Hematopoietic multipotent progenitor cell treated with erythropoietin and hydrocortisone succinate and interleukin-3 and kit ligand, for 17 days (in vitro differentiated cells): Measurements from ENCODE around the gene REXO1.

Experiments
- DNase-seq: peaks from one replicate; pipeline ENCODE4 v3.0.0-alpha.2; 2015; ENCODE audit warnings: low spot score

Gene REXO1

DNA sequence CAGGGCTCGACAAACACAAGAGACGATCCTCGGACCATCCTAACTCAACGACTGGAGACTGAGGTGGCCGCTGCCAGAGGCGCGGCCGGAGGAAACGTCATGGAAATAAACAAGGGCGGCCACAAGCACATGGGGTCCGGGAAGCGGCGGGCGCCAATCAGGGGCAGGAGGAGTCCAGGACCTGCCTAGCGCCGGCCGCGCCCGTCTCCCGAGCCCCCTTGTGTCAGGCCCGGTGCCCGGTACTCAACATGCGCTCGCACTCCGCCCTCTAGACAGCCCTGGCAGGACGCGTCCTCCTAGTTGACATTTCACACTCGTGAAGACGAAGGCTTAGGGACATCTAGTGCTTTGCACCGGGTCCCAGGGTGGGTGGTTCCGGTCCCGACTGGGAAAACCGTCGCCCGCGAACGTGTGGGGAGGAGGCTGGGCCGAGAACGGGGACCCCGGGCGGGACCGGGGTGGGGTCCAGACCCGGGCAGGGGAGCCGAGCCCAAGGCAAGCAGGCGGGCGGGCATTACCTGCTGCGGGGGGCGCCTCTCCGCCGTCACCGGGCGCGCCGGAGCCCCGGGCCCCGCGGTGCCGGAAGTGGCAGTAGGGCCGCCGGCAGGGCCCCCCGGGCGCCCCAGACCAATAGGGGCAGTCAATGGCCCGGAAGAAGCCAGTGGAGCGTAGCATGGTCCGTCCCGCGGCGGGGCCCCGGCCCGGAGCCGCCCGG lies 442 bp downstream of the REXO1 start:
- DNase-seq = peak; percentile 66

DNA sequence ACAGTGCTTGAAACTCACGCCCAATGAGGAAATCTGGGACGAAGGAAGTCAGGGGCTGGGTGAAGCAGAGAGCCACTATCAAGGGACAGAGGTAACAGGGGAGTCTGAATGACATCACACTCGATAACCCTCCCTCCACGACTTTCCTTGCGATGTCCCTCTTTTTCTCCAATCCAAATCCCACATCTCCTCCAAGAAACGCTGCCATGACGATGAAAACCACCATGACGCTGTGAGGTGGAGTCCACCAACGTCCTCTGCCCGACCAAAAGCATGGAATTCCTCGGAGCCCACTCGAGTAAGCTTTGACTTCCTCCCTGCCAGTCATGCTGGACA lies 967 bp downstream of the REXO1 start:
- DNase-seq = no peak

DNA sequence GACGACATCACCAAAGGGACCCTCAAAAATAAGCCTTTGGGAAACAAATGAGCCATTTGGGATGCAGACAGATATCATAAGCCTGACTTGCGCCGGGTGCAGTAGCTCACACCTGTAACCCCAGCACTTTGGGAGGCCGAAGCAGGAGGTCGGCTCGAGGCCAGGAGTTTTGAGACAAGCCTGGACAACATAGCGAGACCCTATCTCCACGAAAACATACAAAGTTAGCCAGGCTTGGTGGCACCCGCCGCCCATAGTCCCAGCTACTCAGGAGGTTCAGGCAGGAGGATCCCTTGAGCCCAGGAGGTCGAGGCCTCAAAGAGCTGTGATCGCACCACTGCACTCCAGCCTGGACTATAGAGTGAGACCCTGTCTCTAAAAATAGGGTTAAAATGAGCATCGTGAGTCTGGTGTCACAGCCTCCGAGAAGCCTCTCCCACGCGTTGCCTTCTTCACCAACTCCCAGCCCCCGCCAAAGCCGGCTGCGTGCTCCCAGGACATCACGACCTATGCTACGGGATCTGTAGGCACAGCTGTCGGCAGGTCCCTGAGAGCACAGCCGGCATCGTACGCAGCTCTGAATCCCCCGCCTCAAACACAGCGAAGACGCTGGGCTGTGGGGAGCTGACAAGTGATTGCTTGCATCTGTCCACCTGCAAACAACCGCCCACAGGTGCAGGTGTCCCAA lies 1.6 kb downstream of the REXO1 start:
- no peak for DNase-seq

DNA sequence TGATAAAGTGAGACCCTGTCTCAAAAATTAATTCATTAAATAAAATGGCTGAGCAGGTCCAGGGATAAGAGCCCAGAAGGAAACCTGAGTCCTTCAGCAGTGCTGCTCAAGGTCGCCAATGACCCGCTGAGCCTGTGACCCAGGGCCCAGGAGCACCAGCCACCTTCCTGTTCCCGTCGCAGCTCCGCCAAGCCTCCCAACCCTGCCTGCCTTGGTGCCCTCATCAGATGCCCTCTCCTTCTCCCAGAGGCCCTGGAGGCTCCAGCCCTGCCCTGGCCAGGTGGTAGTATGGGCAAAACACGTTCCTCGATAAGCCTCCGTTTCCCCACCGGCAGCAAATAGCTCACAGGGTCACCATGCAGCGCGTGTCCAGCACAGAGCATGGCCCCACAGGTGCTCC lies 2.6 kb downstream of the REXO1 start:
- no peak for DNase-seq

GRCh38 chr19:1845125-1845515 lies 3.2 kb downstream of the REXO1 start:
- DNase-seq = no peak

GRCh38 chr19:1844513-1845124 lies 3.7 kb downstream of the REXO1 start:
- DNase-seq = peak; percentile 69

- DNase-seq = no peak
Observed at GRCh38 chr19:1843646-1844394, 4.5 kb downstream of the REXO1 start.

- DNase-seq = no peak
Observed at GRCh38 chr19:1843116-1843515, 5.2 kb downstream of the REXO1 start.

GRCh38 chr19:1841209-1841924 lies 6.9 kb downstream of the REXO1 start:
- no peak for DNase-seq

DNA sequence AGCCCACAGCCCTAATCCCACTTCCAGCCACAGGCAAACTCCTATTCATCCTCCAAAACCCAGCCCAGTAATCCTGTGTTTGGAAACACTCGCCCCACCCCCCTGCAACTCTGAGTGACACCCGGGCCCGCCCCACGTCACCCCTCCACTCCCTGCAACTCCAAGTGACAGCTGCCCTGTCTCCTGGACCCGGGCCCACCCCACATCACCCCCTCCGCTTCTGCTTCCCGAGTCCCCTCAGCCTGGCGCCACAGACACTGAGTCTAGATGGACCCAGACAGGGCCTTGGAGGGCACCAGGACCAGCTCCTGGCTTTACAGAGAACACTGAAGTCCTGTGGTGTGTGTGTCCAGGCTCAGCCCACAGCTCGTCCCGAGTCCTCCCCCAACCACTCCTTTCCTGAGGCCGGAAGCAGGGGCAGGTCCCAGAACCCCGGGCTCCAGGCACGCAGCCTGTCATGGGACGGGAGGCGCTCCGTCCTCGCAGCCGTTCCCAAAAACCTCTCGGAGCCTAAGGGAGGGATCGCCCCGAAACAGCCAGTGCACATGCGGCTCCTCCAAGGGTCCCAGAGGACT lies 7.7 kb downstream of the REXO1 start:
- DNase-seq = no peak

DNA sequence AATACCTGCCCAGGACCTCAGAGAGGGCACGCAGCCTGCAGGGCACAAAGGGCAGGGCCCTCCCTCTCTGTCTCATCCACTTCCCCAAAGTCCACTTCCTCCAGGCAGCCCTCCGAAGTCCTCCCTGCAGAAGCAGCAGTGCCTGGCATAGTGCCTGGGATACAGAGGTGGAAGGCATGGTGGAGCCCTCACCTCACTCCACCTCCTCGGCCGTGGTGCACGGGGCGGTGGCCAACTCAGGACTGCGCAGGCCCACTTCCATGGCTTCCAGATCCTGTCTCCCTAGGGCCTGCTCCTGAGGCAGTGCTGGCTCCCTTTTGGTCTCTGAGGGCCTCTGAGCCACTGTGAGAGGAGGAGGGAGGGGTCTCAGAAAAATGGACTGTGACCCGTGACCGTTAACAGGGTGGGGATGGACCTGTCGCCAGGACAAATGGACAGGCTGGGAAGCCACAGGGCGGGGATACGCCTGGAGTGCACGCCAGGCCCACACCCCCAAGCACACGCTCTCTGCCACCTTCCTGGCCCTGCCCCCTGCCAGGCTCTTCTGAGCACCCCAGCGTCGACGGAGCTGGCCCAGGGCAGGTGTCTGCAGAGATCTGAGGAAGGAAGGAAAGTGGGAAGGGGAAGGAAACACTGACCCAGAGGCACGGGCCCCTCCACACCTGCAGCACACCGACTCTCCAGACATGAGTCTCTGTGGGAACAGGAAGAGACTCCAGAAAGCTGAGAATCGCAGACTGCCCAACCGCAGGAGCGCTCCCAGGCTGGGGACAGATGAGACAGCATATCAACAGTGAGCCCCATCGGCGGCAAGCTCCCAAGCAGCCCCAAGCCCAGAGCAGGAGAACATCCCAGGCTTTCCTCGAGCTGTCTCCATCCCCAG lies 8.4 kb downstream of the REXO1 start:
- DNase-seq = no peak

GRCh38 chr19:1837625-1838105 lies 10.6 kb downstream of the REXO1 start:
- peak; percentile 76 for DNase-seq

DNA sequence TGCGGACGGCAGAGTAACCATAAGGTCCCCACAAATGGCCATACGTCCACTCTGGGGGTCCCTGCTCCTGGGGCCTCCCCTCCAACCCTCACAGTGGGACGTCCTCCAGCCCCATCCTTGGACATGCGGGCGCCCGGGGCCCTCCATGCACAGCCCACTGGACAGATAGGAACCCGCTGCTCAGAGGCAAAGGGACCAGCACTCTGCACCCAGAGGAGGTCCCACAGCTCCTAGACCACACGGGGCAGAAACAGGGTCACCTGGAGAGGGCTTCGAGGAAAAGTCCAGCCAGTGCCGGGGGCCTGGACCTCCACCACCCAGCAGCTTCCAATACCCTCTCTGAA lies 11.1 kb downstream of the REXO1 start:
- DNase-seq = no peak

GRCh38 chr19:1836458-1837221 lies 11.6 kb downstream of the REXO1 start:
- DNase-seq = peak; percentile 58

GRCh38 chr19:1833540-1833939 lies 14.7 kb downstream of the REXO1 start:
- DNase-seq = no peak

DNA sequence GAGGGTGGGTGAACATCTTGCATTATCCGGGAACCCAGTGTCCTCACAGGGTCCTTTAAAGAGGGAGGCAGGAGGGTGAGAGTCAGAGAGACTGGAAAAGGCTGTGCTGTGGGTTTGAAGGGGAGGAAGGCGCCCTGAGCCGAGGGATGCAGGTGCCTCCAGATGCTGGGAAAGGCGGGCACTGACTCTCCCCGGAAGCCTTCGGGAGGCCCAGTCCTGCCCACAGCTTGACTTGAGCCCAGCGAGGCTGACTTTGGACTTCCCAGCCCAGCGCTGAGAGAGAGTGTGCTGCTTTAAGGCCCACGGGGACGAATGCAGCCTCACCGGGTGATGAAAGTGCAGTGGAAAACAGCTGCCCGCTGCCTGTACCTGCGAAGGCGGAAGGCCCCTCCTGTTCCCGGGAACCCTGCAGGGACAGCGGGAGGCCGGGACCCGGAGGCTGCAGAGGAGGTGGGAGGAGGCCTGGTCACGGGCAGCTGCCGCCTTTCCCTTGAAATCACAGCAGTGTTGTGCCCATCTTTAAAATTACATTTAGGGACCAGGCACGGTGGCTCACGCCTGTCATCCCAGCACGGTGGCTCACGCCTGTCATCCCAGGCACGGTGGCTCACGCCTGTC lies 16.1 kb downstream of the REXO1 start:
- no peak for DNase-seq

DNA sequence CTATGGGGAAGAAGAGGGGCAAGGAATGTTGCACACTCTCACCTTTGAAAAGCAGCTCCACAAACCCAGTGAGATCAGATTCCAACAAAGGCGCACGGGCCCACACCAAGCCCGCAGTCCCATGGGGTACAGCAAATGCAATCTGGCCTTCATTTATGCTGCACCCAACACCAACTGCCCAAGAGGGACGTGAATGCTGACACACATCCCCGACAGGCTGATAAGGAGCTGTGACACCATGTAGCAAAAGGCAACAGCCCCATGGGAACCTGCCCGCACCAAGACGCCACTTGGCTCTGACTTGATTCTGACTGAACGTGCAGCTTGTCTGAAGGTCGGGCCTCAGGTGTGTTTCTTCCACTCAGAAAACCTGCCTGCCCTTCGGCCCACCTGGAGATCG lies 17.3 kb downstream of the REXO1 start:
- no peak for DNase-seq

DNA sequence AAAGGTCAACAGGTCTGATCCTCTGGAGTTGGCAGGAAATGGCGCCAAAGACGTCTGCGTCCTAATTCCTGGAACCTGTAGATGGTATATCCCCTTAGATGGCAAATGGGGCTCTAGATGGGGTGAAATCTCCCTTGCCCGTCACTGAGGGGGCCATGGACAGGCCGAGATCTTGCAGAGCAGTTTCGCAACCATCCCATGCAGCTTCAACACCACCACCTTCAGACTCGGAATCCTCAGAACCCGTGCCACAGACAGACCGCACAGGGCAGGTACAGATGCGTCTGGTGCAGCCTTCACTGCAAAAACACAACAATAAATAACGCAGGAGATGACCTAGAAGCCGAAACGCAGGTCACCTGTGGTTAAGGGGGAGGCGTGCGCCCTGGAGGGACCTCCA lies 17.7 kb downstream of the REXO1 start:
- DNase-seq = no peak

GRCh38 chr19:1829958-1830357 lies 18.3 kb downstream of the REXO1 start:
- DNase-seq = no peak
